Stimulated activated memory B cell treated with anti-CD40 and anti-IgM and Interleukin-4, amounts not matched to agents 10 μg/mL and 1 μg/mL and 100 μg/mL, for 72 hours (primary cell): ENCODE results near the gene CHST3.

ENCODE experiments used
- ATAC-seq: fragments of 150-1000 bp; cut with Tn5 transposase; 2 replicates; pipeline ENCODE4 v1.10.0; 2021
- H3K27ac Mint-ChIP-seq: one replicate; pipeline ENCODE4 v1.8.0; 2022; ENCODE audit warnings: mild to moderate bottlenecking, mixed read lengths
- H3K27me3 Mint-ChIP-seq: one replicate; pipeline ENCODE4 v1.8.0; 2022; ENCODE audit warnings: mixed read lengths
- H3K36me3 Mint-ChIP-seq: one replicate; pipeline ENCODE4 v1.8.0; 2022; ENCODE audit warnings: mixed read lengths
- H3K4me1 Mint-ChIP-seq: one replicate; pipeline ENCODE4 v1.8.0; 2022; ENCODE audit warnings: mixed read lengths
- H3K4me3 Mint-ChIP-seq: one replicate; pipeline ENCODE4 v1.8.0; 2022; ENCODE audit warnings: mild to moderate bottlenecking, moderate library complexity, mixed read lengths
- H3K9me3 Mint-ChIP-seq: one replicate; pipeline ENCODE4 v1.8.0; 2022; ENCODE audit warnings: mixed read lengths

Gene CHST3

GRCh38 chr10:72034040-72034499 lies 69.9 kb downstream of the CHST3 start:
- Mint-ChIP-seq H3K9me3 (no peaks in the 10 kb centered on the region), H3K36me3 (no peaks in the 10 kb centered on the region), H3K27me3 (peaks cover 39% of the 10 kb centered on the region), H3K4me3 (no peak overlapping the region), H3K4me1 (no peaks in the 10 kb centered on the region), H3K27ac (no peak overlapping the region)
- no peak for ATAC-seq

GRCh38 chr10:72034761-72035160 lies 70.6 kb downstream of the CHST3 start:
- ATAC-seq = no peak
- Mint-ChIP-seq H3K4me1 (no peaks in the 10 kb centered on the region), H3K27ac (no peak overlapping the region), H3K4me3 (no peak overlapping the region), H3K9me3 (no peaks in the 10 kb centered on the region), H3K27me3 (peaks cover 34% of the 10 kb centered on the region), H3K36me3 (no peaks in the 10 kb centered on the region)

- no peak for ATAC-seq
- no peaks in the 10 kb centered on the region for H3K4me1 Mint-ChIP-seq
- no peak overlapping the region for H3K4me3 Mint-ChIP-seq
- H3K36me3 Mint-ChIP-seq = no peaks in the 10 kb centered on the region
- no peak overlapping the region for H3K27ac Mint-ChIP-seq
- peaks cover 30% of the 10 kb centered on the region for H3K27me3 Mint-ChIP-seq
- no peaks in the 10 kb centered on the region for H3K9me3 Mint-ChIP-seq
Observed at GRCh38 chr10:72035252-72035887, 71.2 kb downstream of the CHST3 start.

DNA sequence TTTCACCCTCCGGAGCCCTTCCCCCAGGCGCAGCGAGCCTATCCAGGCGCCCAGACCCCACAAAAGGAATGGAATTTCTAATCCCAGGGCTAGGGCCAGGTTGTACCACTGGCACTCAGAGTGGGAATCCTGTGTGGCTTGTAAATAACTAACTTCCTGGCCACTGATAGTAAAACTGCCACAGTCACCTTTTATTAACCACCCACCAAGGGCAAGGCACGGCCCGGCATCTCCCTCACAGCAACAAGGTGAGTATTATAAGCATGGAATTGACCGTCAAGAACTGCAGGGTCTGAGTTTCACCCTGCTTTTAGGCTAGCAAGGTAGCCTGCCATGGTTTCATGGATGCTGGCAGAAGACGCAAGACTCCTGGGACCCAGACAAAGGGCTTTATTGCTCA lies 73.1 kb downstream of the CHST3 start:
- no peaks in the 10 kb centered on the region for H3K9me3 Mint-ChIP-seq
- no peaks in the 10 kb centered on the region for H3K36me3 Mint-ChIP-seq
- ATAC-seq = no peak
- no peak overlapping the region for H3K27ac Mint-ChIP-seq
- H3K4me3 Mint-ChIP-seq = no peak overlapping the region
- no peaks in the 10 kb centered on the region for H3K4me1 Mint-ChIP-seq
- H3K27me3 Mint-ChIP-seq = peaks cover 11% of the 10 kb centered on the region

DNA sequence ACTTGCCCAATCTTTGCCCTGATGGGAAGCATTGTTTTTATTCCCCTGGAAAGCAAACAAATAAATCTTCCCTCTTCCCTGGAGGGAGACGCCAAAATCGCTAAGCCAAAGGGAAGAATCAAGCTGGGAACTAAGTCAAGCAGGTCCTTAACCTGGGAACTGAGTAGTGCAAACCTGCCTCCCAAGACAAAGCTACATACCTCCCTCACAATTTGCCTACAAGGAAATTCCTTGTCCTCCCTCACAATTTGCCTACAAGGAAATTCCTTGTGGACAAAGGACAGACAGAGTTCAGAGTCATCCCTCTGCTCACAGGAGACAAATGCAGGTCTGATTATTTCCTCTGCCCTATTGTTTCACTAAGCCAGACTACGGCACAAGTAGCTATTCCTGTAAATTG lies 73.6 kb downstream of the CHST3 start:
- no peak for ATAC-seq
- no peaks in the 10 kb centered on the region for H3K9me3 Mint-ChIP-seq
- H3K27ac Mint-ChIP-seq = no peak overlapping the region
- no peak overlapping the region for H3K4me3 Mint-ChIP-seq
- H3K36me3 Mint-ChIP-seq = no peaks in the 10 kb centered on the region
- H3K27me3 Mint-ChIP-seq = peaks cover 9% of the 10 kb centered on the region
- H3K4me1 Mint-ChIP-seq = no peaks in the 10 kb centered on the region

DNA sequence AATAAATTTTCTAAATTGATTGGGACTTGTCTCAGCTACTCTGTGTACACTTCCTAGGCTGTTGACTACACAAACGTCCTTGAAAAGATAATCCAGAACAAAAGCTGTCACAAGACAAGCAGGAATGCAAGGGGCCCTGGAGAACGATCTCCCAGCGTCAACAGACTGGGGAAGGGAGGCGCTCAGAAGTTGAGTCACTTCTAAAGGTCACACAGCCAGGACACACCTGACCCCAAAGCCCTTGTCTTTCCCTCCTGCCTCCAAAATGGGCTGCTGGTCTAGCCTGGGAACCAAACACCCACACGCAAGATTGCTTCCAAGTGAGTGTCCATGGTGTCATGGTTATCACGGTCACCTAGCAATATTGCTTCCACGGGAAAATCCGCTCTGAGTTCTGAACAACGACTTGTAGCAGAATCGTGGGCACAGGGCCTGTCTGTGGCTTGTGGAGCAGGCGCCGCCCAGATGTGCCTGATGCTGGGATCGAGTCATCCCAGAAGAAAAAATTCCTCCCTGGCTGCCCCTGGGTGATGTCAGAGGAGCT lies 74.3 kb downstream of the CHST3 start:
- Mint-ChIP-seq H3K9me3 (no peaks in the 10 kb centered on the region), H3K27me3 (peaks cover 9% of the 10 kb centered on the region), H3K4me1 (no peaks in the 10 kb centered on the region), H3K4me3 (no peak overlapping the region), H3K36me3 (no peaks in the 10 kb centered on the region), H3K27ac (no peak overlapping the region)
- ATAC-seq = no peak

DNA sequence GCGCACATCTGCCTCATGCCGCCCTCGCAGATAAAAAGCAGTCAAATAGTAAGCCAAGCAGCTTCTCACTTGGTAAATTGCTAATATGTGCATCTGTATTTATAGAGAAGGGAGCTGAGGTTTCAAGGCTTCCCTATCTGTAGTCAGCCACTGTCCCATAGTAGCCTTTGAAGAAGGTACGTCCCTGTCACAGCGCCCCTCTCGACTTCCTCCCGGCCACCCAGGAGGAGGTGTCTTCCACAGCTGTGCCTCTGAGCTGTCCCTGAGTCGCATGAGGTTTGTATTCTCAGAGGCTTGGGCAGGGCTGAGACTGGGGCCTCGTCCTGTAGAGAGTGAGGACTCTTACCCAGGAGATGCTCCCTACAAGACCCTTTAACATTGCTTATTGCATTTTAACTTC lies 75.2 kb downstream of the CHST3 start:
- ATAC-seq = no peak
- Mint-ChIP-seq H3K27ac (no peak overlapping the region), H3K9me3 (no peaks in the 10 kb centered on the region), H3K36me3 (no peaks in the 10 kb centered on the region), H3K27me3 (peaks cover 3% of the 10 kb centered on the region), H3K4me1 (no peaks in the 10 kb centered on the region), H3K4me3 (no peak overlapping the region)

DNA sequence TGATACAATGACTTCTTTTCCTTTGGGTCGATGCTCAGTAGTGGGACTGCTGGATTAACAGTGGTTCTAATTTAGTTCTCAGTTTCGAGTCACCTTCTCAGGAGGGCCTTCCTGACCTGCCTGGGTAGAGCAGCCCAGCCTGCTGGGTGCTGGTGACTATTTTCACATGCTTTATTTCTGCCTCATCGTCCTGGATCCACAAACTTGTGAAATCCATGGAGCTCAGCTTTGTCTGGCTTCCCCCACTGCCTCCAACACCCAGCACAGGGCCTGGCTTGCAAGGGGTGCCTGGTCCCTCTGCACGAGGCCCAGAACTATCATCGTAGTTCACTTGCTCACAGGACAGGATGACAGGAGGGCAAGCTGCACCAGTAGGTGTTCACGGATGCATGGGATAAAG lies 77.3 kb downstream of the CHST3 start:
- H3K4me1 Mint-ChIP-seq = no peaks in the 10 kb centered on the region

GRCh38 chr10:72043016-72043834 lies 79.0 kb downstream of the CHST3 start:
- Mint-ChIP-seq H3K9me3 (no peaks in the 10 kb centered on the region), H3K27me3 (no peaks in the 10 kb centered on the region), H3K27ac (no peak overlapping the region), H3K4me3 (no peak overlapping the region), H3K4me1 (no peaks in the 10 kb centered on the region), H3K36me3 (no peaks in the 10 kb centered on the region)
- ATAC-seq = no peak

More for the DNA sequence above, 77.3 kb downstream of the CHST3 start:
- Mint-ChIP-seq H3K4me3 (no peak overlapping the region), H3K27me3 (no peaks in the 10 kb centered on the region), H3K36me3 (no peaks in the 10 kb centered on the region), H3K27ac (no peak overlapping the region), H3K9me3 (no peaks in the 10 kb centered on the region)
- ATAC-seq = no peak

GRCh38 chr10:72044417-72045041 lies 80.3 kb downstream of the CHST3 start:
- Mint-ChIP-seq H3K9me3 (peaks cover 3% of the 10 kb centered on the region), H3K27ac (no peak overlapping the region), H3K36me3 (no peaks in the 10 kb centered on the region), H3K27me3 (no peaks in the 10 kb centered on the region), H3K4me3 (no peak overlapping the region), H3K4me1 (peaks cover under 1% of the 10 kb centered on the region)
- no peak for ATAC-seq

GRCh38 chr10:72045586-72045985 lies 81.4 kb downstream of the CHST3 start:
- Mint-ChIP-seq H3K9me3 (peaks cover 3% of the 10 kb centered on the region), H3K4me3 (no peak overlapping the region), H3K36me3 (no peaks in the 10 kb centered on the region), H3K27ac (no peak overlapping the region), H3K27me3 (no peaks in the 10 kb centered on the region), H3K4me1 (peaks cover 11% of the 10 kb centered on the region)
- ATAC-seq = no peak

DNA sequence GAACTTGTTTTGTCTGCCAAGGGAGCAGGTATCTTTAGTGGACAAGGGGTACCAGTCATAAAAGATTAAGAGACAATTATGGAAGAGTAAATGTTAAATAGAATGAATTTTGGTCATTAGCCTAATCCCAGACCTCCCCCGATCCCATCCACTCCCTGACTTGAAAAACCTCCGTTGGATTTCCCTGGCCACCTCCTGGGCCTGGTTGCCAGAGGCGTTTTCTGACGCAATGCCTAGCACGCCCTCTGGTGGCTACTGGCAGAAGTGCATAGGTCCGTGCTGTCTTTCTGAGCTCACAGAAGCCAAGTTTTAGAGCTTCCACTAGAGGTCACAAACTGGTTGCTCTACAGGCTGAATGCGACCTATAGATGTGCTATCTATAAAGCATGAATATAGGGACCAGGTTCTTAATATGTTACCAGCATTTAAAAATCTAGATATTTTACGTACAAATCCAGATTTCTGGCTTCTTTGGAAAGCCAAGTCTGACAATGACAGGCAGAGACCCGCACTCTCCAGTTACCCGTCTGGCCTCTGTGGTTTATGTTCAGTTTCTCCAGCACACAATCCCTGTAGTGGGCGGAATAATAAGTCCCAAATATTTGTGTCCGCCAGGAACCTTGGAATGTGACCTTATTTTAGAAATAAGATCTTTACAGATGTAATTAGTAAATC lies 84.4 kb downstream of the CHST3 start:
- peak; percentile 84 for ATAC-seq
- Mint-ChIP-seq H3K27ac (no peak overlapping the region), H3K36me3 (no peaks in the 10 kb centered on the region), H3K9me3 (peaks cover 3% of the 10 kb centered on the region), H3K4me3 (no peak overlapping the region), H3K4me1 (peaks cover 25% of the 10 kb centered on the region), H3K27me3 (no peaks in the 10 kb centered on the region)

- Mint-ChIP-seq H3K4me1 (peaks cover 30% of the 10 kb centered on the region), H3K4me3 (no peak overlapping the region)
Observed at GRCh38 chr10:72049472-72049871, 85.3 kb downstream of the CHST3 start.

GRCh38 chr10:72049969-72050781 lies 86.0 kb downstream of the CHST3 start:
- no peak overlapping the region for H3K4me3 Mint-ChIP-seq
- no peaks in the 10 kb centered on the region for H3K27me3 Mint-ChIP-seq
- peaks cover 3% of the 10 kb centered on the region for H3K9me3 Mint-ChIP-seq
- ATAC-seq = peak; percentile 28
- peaks cover 37% of the 10 kb centered on the region for H3K4me1 Mint-ChIP-seq
- H3K27ac Mint-ChIP-seq = no peak overlapping the region
- no peaks in the 10 kb centered on the region for H3K36me3 Mint-ChIP-seq

More at GRCh38 chr10:72049472-72049871, 85.3 kb downstream of the CHST3 start:
- Mint-ChIP-seq H3K27me3 (no peaks in the 10 kb centered on the region), H3K36me3 (no peaks in the 10 kb centered on the region), H3K27ac (no peak overlapping the region), H3K9me3 (peaks cover 3% of the 10 kb centered on the region)
- no peak for ATAC-seq
